ENCODE data around the gene KSR1.

The KSR1 gene

DNA sequence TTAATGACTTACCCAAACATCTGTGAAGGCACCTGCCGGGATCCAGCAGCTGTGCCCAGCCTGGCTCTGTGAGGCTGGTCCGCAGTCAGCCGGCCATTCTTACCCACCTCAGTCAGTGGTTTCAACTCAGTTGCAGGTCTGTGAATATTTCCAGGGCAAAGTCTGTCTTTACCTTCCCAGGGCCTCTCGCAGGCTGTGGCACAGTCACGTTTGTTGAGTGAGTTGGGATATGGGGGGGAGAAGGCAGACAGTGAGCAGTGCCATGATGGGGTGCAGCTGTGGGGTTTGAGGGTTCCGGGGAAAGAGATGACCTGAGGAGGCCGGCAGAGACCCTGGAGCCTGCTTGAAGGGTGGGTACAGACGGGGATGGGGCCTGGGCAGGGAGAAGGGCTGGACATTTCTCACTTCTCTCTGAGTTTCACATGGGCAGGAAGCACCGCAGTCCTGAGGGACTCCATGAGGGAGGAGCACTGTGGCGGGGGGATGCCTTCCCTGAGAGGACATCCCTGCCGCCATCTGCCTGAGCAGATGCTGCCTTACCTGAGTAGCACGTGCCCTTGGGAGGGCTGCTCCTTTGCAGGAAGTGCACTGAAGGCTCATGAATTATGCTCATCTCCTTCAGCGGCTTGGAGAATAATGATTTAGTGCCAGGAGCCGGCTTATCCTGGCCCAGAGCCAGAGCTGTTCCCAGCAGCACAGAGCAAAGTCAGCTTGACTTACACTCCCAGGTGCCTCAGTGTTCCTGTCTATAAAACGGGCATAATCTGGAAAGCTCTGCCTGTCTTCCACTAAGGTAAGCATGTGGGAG lies 48.1 kb downstream of the KSR1 start:
- no peak overlapping the region for H3K4me3 ChIP-seq (ENCODE audit: low read length)

DNA sequence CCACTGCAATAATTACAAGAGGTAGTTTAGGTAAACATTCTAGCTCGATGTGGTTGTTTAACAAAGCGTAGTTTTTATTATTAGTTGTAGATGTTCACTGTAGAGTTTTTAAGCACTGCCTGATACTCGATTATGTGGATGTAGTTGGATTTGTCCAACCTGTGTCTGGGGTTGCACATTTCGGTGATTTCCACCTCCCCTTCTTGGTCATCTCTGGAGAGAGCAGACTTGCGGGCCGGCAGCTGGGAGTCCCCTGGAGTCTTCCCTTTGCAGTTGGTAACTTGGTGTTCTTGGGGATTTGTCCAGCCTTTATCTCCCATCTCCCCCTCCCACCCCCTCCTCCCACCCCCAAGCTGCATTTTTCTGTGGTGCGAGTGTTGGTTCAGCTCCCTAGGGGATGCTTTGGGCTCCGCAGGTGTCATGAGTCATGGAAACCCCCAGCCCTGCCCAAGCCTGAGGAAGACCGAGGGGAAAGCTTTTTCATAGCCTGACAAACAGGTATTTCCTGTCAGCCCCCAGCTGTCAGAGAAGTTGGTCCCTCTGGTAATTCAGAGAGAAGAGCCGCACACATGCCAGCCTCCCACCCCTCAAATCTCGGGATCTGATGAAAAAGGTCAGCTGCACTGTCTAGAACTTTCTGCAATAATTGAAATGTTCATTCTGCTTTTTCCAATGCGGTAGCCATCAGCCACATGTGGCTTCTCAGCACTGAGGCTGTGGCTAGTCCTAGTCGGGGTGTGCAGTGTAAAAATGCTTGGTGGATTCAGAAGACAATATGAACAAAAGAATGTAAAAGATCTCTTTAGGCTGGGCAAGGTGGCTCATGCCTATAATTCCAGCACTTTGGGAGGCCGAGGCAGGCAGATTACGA lies 50.3 kb downstream of the KSR1 start:
- no peak overlapping the region for H3K4me3 ChIP-seq (ENCODE audit: low read length)
- DNase-seq (ENCODE audit: low read depth): no peak
- TF ChIP-seq, protein P1, sequence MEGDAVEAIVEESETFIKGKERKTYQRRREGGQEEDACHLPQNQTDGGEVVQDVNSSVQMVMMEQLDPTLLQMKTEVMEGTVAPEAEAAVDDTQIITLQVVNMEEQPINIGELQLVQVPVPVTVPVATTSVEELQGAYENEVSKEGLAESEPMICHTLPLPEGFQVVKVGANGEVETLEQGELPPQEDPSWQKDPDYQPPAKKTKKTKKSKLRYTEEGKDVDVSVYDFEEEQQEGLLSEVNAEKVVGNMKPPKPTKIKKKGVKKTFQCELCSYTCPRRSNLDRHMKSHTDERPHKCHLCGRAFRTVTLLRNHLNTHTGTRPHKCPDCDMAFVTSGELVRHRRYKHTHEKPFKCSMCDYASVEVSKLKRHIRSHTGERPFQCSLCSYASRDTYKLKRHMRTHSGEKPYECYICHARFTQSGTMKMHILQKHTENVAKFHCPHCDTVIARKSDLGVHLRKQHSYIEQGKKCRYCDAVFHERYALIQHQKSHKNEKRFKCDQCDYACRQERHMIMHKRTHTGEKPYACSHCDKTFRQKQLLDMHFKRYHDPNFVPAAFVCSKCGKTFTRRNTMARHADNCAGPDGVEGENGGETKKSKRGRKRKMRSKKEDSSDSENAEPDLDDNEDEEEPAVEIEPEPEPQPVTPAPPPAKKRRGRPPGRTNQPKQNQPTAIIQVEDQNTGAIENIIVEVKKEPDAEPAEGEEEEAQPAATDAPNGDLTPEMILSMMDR (conservative IDR thresholded peaks at IDR 0.05; ENCODE audit: low read depth, low read length): no peak

More for the DNA sequence above, 48.1 kb downstream of the KSR1 start:
- no peak for DNase-seq (ENCODE audit: low read depth)
- TF ChIP-seq, protein P1 (conservative IDR thresholded peaks at IDR 0.05; ENCODE audit: low read depth, low read length): no peak

DNA sequence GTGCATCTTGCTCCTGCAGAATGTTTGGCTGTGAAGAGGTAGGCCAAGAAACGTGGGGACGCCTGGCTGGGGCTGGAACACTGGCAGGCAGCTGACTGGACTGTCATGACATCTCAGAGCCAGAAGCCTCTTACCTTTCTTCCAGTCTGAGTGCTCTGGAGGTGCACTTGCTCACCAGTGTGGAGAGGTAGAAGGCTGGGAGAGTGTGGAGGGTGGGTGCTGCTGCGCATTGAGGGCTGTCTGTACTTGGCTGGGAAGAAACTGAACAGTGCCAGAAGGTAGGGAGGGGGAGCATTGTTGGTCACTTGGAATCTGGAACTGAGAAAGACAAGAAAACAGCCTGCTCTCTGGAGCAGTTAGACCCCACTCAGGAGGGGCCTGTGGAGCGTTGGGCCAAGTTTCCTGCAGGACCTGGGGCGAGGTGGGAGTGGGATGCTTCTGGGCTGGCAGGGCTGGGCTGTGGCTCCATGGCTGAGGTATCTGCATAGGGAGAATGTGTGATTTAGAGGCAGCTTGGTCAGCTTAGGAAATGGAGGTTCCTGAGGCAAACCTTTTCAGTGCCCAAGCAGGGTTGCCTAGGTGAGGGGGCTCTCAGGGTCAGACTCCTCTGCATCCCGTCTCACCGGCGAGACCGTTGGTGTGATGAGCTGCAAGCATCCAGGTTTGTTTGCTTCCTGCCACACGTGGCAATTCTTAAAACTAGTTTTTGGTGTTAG lies 55.1 kb downstream of the KSR1 start:
- no peak for DNase-seq (ENCODE audit: low read depth)
- TF ChIP-seq, protein P1 (conservative IDR thresholded peaks at IDR 0.05; ENCODE audit: low read depth, low read length): no peak
- no peak overlapping the region for H3K4me3 ChIP-seq (ENCODE audit: low read length)

DNA sequence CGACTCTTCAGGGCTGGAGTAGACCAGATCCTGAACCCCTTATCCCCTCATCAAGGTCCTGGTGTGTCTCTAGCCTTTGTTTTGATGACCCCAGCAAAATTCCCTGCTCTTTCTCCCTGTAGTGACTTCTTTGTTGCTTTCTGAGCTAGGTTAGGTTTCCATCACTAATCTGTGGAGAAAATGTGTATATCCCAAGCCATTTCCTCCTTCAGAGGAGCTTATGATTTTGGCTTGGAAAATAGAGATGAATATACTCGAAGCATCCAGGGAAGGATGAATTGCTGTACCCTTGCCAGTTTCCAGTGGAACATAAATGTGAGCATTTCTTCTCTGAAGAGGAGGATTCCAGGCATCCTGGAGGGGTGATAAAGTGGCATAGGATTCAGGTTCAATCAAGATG lies 55.8 kb downstream of the KSR1 start:
- TF ChIP-seq, protein P1 (conservative IDR thresholded peaks at IDR 0.05; ENCODE audit: low read depth, low read length): no peak
- no peak for DNase-seq (ENCODE audit: low read depth)
- H3K4me3 ChIP-seq (ENCODE audit: low read length): no peak overlapping the region

DNA sequence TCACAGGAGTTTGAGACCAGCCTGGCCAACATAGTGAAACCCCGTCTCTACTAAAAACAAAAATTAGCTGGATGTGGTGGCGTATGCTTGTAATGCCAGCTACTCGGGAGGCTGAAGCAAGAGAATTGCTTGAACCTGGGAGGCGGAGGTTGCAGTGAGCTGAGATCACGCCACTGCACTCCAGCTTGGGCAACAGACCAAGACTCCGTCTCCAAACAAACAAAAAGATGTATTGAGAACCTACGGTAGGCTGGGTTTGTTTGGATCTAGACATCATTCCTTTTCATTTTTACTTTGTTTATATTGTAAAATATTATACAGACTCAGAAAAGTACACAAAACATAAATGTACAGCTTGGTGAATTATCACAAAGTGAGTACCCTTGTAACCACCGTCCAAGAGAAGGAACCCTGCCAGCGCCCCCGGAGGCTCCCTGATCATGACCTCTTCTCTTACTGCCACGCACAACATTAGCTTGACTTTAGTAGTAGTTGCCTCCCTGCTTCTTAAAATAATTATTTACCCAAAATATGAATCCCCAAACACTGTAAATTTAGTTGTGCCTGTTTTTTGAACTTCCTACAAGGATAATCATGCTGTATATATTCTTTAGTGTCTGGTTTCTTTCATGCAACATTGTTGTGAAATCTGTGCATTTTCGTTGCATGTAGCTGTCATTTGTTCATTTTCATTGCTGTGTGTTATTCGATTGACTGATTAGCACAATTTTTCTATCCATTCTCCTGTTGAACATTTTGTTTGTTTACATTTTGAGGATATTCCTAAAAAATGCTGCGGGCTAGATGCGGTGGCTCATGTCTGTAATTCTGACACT lies 56.5 kb downstream of the KSR1 start:
- DNase-seq (ENCODE audit: low read depth): no peak
- TF ChIP-seq, protein P1 (conservative IDR thresholded peaks at IDR 0.05; ENCODE audit: low read depth, low read length): no peak
- no peak overlapping the region for H3K4me3 ChIP-seq (ENCODE audit: low read length)

DNA sequence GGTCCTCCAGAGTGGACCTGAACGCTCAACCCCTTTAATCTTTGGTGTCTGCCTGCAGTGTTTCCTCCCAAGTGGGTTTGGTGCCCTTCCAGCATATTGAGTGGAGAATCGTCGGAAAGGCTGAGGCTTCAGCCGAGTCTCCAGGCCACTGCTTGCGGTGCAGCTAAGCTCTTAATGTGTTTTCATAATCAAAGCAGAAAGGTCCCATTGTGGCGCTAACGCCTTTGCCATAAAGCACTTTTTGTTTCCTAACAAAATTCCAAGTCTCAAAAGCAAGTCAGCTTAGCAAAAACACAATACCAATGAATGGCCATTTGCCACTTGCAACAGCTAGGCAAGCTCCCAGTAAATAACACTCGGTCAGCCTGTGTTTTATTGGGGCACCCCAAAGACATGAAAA lies 57.6 kb downstream of the KSR1 start:
- H3K4me3 ChIP-seq (ENCODE audit: low read length): no peak overlapping the region
- TF ChIP-seq, protein P1 (conservative IDR thresholded peaks at IDR 0.05; ENCODE audit: low read depth, low read length): no peak
- no peak for DNase-seq (ENCODE audit: low read depth)

All from retinal pigment epithelial cell (primary cell).